ENCODE measurements around the gene ANKRD6.

ANKRD6 gene

GRCh38 chr6:89475634-89476033, 42.7 kb downstream of the ANKRD6 start:
- DNase-seq, result no peak

GRCh38 chr6:89479897-89480296, 46.9 kb downstream of the ANKRD6 start:
- DNase-seq, result no peak

GRCh38 chr6:89481695-89482094, 48.7 kb downstream of the ANKRD6 start:
- no peak for DNase-seq

- no peak for DNase-seq
Measured at GRCh38 chr6:89482126-89482525, 49.2 kb downstream of the ANKRD6 start.

GRCh38 chr6:89483111-89483720, 50.3 kb downstream of the ANKRD6 start:
- DNase-seq, result no peak

- no peak for DNase-seq
Measured at GRCh38 chr6:89485320-89485719, 52.4 kb downstream of the ANKRD6 start.

GRCh38 chr6:89487864-89488263, 54.9 kb downstream of the ANKRD6 start:
- DNase-seq, result no peak

GRCh38 chr6:89488438-89488837, 55.5 kb downstream of the ANKRD6 start:
- no peak for DNase-seq

- no peak for DNase-seq
Measured at GRCh38 chr6:89489078-89489477, 56.1 kb downstream of the ANKRD6 start.

GRCh38 chr6:89492025-89492640, 59.2 kb downstream of the ANKRD6 start:
- no peak for DNase-seq

GRCh38 chr6:89494131-89494793, 61.3 kb downstream of the ANKRD6 start:
- DNase-seq, result no peak

- DNase-seq, result no peak
Measured at GRCh38 chr6:89495961-89496535, 63.1 kb downstream of the ANKRD6 start.

GRCh38 chr6:89500611-89501010, 67.7 kb downstream of the ANKRD6 start:
- no peak for DNase-seq

GRCh38 chr6:89501222-89501621, 68.3 kb downstream of the ANKRD6 start:
- no peak for DNase-seq

- no peak for DNase-seq
Measured at GRCh38 chr6:89501753-89502152, 68.8 kb downstream of the ANKRD6 start.

GRCh38 chr6:89503641-89504040, 70.7 kb downstream of the ANKRD6 start:
- no peak for DNase-seq

GRCh38 chr6:89505847-89506246, 72.9 kb downstream of the ANKRD6 start:
- no peak for DNase-seq

GRCh38 chr6:89506716-89507617, 74.0 kb downstream of the ANKRD6 start:
- DNase-seq, result no peak

- no peak for DNase-seq
Measured at GRCh38 chr6:89508755-89509563, 76.0 kb downstream of the ANKRD6 start.

GRCh38 chr6:89509777-89510281, 76.9 kb downstream of the ANKRD6 start:
- DNase-seq, result no peak

GRCh38 chr6:89510393-89510792, 77.4 kb downstream of the ANKRD6 start:
- DNase-seq, result no peak

Measured in GDM1 (cell line).